NCI-H2196 treated with DMSO at 0.1 percent for 48 hours (cell line): Measurements from ENCODE around the gene SAPCD2.
A peak's percentile ranks its signal among the peaks of the same experiment; 100 is the strongest.

Experiments
- DNase-seq: peaks from one replicate; lab custom pipeline; 2025; ENCODE audit not compliant: unreplicated experiment; lab: John Stamatoyannopoulos, UW

The SAPCD2 gene

GRCh38 chr9:137082222-137082924 lies 12.0 kb upstream of the SAPCD2 start:
- DNase-seq: no peak

- DNase-seq: no peak
Observed at GRCh38 chr9:137080260-137081122, 10.1 kb upstream of the SAPCD2 start.

- DNase-seq: no peak
Observed at GRCh38 chr9:137079401-137079787, 9.0 kb upstream of the SAPCD2 start.

- no peak for DNase-seq
Observed at GRCh38 chr9:137078701-137079400, 8.5 kb upstream of the SAPCD2 start.

- DNase-seq: no peak
Observed at GRCh38 chr9:137077758-137078693, 7.7 kb upstream of the SAPCD2 start.

GRCh38 chr9:137077010-137077747 lies 6.8 kb upstream of the SAPCD2 start, which contains the start of gene UAP1L1:
UAP1L1 (plus strand) TSS chr9:137077517; CDS start chr9:137077533, 16 bp downstream.
- DNase-seq: no peak

- DNase-seq: no peak
Observed at GRCh38 chr9:137076636-137077009, 6.3 kb upstream of the SAPCD2 start.

GRCh38 chr9:137075275-137075775 lies 5.0 kb upstream of the SAPCD2 start:
- DNase-seq: no peak

- DNase-seq: no peak
Observed at GRCh38 chr9:137074657-137075274, 4.4 kb upstream of the SAPCD2 start.

- DNase-seq: no peak
Observed at GRCh38 chr9:137073992-137074399, 3.6 kb upstream of the SAPCD2 start.

GRCh38 chr9:137071282-137071681 lies 925 bp upstream of the SAPCD2 start:
- no peak for DNase-seq

GRCh38 chr9:137070906-137071275 lies 534 bp upstream of the SAPCD2 start:
- no peak for DNase-seq

- no peak for DNase-seq
Observed at GRCh38 chr9:137069508-137070091, 757 bp downstream of the SAPCD2 start.

- DNase-seq: no peak
Observed at GRCh38 chr9:137068539-137069507, 1.5 kb downstream of the SAPCD2 start.

- peak; percentile 73 for DNase-seq
Observed at GRCh38 chr9:137067860-137068538, 2.4 kb downstream of the SAPCD2 start.

- no peak for DNase-seq
Observed at GRCh38 chr9:137066096-137066861, 4.1 kb downstream of the SAPCD2 start.
